Stimulated activated CD8-positive, alpha-beta memory T cell treated with anti-CD3 and anti-CD28 coated beads, Interleukin-4, amount 100 ng/mL, for 1 hour (primary cell): ENCODE measurements around the gene TP53.
"Not testable (repeated sequence)": the region's sequence is repeated elsewhere in the genome, so short reads cannot be mapped to it uniquely, and the experiment has no call there.

Experiments used
- DNase-seq, 2 donors: peaks; one replicate each; pipeline ENCODE4 v3.0.0-alpha.2; 2020; ENCODE audit warnings: low read depth in 2 of 2, low spot score in 1 of 2

TP53 gene

GRCh38 chr17:7676533-7676932 is 10.8 kb downstream of the TP53 start:
- no peak for DNase-seq

GRCh38 chr17:7674934-7675333 is 12.4 kb downstream of the TP53 start:
- no peak for DNase-seq

- DNase-seq: no peak
Observed at GRCh38 chr17:7673239-7673638, 14.1 kb downstream of the TP53 start.

GRCh38 chr17:7668482-7668881 is 18.8 kb downstream of the TP53 start:
- no peak for DNase-seq

- DNase-seq: no peak
Observed at GRCh38 chr17:7667656-7668406, 19.5 kb downstream of the TP53 start.

GRCh38 chr17:7656958-7657609 is 30.2 kb downstream of the TP53 start:
- no peak for DNase-seq

GRCh38 chr17:7655541-7655840 is 31.8 kb downstream of the TP53 start:
- no peak for DNase-seq

GRCh38 chr17:7654832-7655540 is 32.3 kb downstream of the TP53 start:
- no peak for DNase-seq

- DNase-seq: no peak
Observed at GRCh38 chr17:7652388-7653356, 34.6 kb downstream of the TP53 start.

- DNase-seq: no peak
Observed at GRCh38 chr17:7651665-7652387, 35.5 kb downstream of the TP53 start.

GRCh38 chr17:7651097-7651664 is 36.1 kb downstream of the TP53 start:
- no peak for DNase-seq

- peak; percentile 58 to 62 for DNase-seq
Observed at GRCh38 chr17:7650509-7651096, 36.7 kb downstream of the TP53 start, which contains the start of gene ATP1B2. ATP1B2 (plus strand) TSS chr17:7650926; CDS start chr17:7651519, 593 bp downstream.

- no peak for DNase-seq
Observed at GRCh38 chr17:7647018-7647417, 40.3 kb downstream of the TP53 start.

GRCh38 chr17:7646457-7646856 is 40.8 kb downstream of the TP53 start:
- no peak for DNase-seq

- no peak for DNase-seq
Observed at GRCh38 chr17:7644775-7645174, 42.5 kb downstream of the TP53 start.

- DNase-seq: not testable (repeated sequence)
Observed at GRCh38 chr17:7641635-7642034, 45.7 kb downstream of the TP53 start.

GRCh38 chr17:7640783-7641182 is 46.5 kb downstream of the TP53 start:
- no peak for DNase-seq

GRCh38 chr17:7636163-7636562 is 51.1 kb downstream of the TP53 start:
- no peak for DNase-seq

GRCh38 chr17:7634384-7634783 is 52.9 kb downstream of the TP53 start:
- no peak for DNase-seq

GRCh38 chr17:7633093-7633492 is 54.2 kb downstream of the TP53 start:
- no peak for DNase-seq
